GM12878 (cell line): ENCODE data around the gene SC5D.

Experiments used
- CEBPB ChIP-seq, 2 experiments: fragments of 150-350 bp in 1 of 2; IDR thresholded peaks; 2 replicates each; pipeline ENCODE4 v1.6.1; 2012 to 2014; ENCODE audit warnings: low read depth in 2 of 2, low read length in 2 of 2, borderline replicate concordance in 1 of 2, inconsistent platforms in 1 of 2
- CTCF ChIP-seq, 3 experiments: IDR thresholded peaks in 2 of 3; conservative IDR thresholded peaks in 1 of 3; 2 replicates each; pipeline ENCODE4 v1.5.1; 2011; ENCODE audit warnings: low read depth in 3 of 3, low read length in 3 of 3, mild to moderate bottlenecking in 3 of 3, control low read depth in 2 of 3, moderate library complexity in 2 of 3, inconsistent platforms in 1 of 3, mixed read lengths in 1 of 3; ENCODE audit not compliant: control insufficient read depth in 2 of 3, insufficient read depth in 1 of 3; ENCODE audit errors: extremely low read depth in 1 of 3
- HDAC2 ChIP-seq: fragments of 200-600 bp; sonication (generic); IDR thresholded peaks from 2 replicates; pipeline ENCODE4 v1.6.1; 2017
- IKZF2 ChIP-seq, 2 experiments: fragments of 450-650 bp; IDR thresholded peaks; 2 replicates each; pipeline ENCODE4 v1.6.1; 2017; ENCODE audit warnings: mild to moderate bottlenecking in 2 of 2, moderate library complexity in 2 of 2
- MAX ChIP-seq: IDR thresholded peaks from 2 replicates; pipeline ENCODE4 v1.6.1; 2012; ENCODE audit warnings: low read depth, low read length, improper control_type of control experiment
- PML ChIP-seq: IDR thresholded peaks from 2 replicates; pipeline ENCODE4 v1.6.1; 2012; ENCODE audit warnings: low read length, inconsistent platforms
- SPI1 ChIP-seq: IDR thresholded peaks from 2 replicates; pipeline ENCODE4 v1.6.1; 2011; ENCODE audit warnings: low read depth, mild to moderate bottlenecking, low read length, moderate library complexity, borderline replicate concordance; ENCODE audit not compliant: insufficient read depth
- ZNF274 ChIP-seq: IDR thresholded peaks from one replicate; pipeline ENCODE4 v1.8.0; 2011; ENCODE audit not compliant: insufficient read length, insufficient read depth
- TF ChIP-seq, protein P1 (sequence below): IDR thresholded peaks from 2 replicates; pipeline ENCODE4 v1.6.1; 2011; ENCODE audit warnings: low read depth, low read length, improper control_type of control experiment, borderline replicate concordance

DNA sequence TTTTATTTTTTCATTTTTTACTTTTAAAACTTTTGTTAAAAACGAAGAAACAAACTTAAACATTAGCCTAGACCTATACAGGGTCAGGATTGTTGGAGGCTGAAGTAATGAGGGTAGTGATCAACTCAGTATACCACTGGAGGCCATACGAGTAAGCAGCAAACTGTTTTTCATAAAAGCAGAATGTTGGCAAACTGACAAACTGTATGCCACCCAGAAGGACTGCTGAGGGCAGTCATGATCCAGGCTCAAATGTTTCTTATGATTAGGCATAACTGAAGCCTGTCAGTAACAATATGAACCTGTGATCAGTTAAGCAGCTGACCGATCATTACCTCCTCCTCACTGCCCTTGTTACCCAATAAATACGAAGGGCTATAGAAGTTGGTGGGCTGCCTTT lies 10.2 kb upstream of the SC5D start:
- TF ChIP-seq, protein P1, sequence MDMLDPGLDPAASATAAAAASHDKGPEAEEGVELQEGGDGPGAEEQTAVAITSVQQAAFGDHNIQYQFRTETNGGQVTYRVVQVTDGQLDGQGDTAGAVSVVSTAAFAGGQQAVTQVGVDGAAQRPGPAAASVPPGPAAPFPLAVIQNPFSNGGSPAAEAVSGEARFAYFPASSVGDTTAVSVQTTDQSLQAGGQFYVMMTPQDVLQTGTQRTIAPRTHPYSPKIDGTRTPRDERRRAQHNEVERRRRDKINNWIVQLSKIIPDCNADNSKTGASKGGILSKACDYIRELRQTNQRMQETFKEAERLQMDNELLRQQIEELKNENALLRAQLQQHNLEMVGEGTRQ, result no peak
- TF ChIP-seq SPI1, result no peak
- no peak for TF ChIP-seq MAX
- no peak for TF ChIP-seq IKZF2 (IDR thresholded peaks at IDR 0.05)
- TF ChIP-seq HDAC2, result no peak
- no peak for TF ChIP-seq PML
- no peak for TF ChIP-seq ZNF274
- TF ChIP-seq CEBPB (IDR thresholded peaks at IDR 0.05; ENCODE audit: borderline replicate concordance in 1 of 2, low read depth in 2 of 2, low read length in 2 of 2), result no peak
- TF ChIP-seq CTCF (IDR thresholded peaks at IDR 0.05 in 2 of 3, conservative IDR thresholded peaks at IDR 0.05 in 1 of 3; ENCODE audit: control insufficient read depth in 2 of 3, extremely low read depth in 1 of 3, insufficient read depth in 1 of 3, low read depth in 3 of 3, low read length in 3 of 3), result no peak
